Epithelial cell of proximal tubule (primary cell): ENCODE measurements around the gene PDE6H. TPM values are rescaled to one million over a fixed set of nuclear protein-coding genes. Genes with fewer than 3 reads are reported as not detected.

ENCODE experiments used
- DNase-seq: peaks from one replicate; pipeline ENCODE4 v3.0.0-alpha.2; 2011; ENCODE audit warnings: low read depth
- H3K4me3 ChIP-seq: 2 replicates; pipeline ENCODE4 v1.5.1; 2011; ENCODE audit warnings: low read depth, mild to moderate bottlenecking, low read length
- CTCF ChIP-seq: conservative IDR thresholded peaks from 2 replicates; pipeline ENCODE4 v1.5.1; 2012; ENCODE audit warnings: low read depth, mild to moderate bottlenecking, low read length
- total RNA-seq: library from RNA; depleted of rRNA; stranded (reverse); fragments of >200 nt; gene quantifications from 2 replicates; pipeline ENCODE4 v1.2.3, GENCODE V29; 2015

PDE6H gene
- total RNA-seq, 1 donor from 2014 or later, result not detected

DNA sequence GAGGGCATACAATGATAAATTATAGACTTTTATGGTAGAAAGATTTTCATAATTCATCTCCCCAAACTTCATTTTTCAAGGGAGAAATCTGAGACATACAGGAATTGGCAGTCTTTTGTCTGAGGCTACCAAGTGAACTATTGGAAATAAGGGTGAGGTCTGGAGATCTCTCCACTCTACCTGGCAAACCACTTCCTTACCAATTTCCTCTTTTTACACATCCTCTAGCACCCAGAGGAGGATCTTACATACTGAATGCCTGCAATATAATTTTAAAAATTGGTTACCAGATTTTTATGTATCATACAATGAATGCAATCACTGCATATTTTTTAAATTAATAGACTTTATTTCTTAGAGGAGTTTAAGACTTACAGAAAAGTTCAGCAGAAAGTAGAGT lies 6.6 kb downstream of the PDE6H start:
- H3K4me3 ChIP-seq, result no peak overlapping the region
- DNase-seq, result no peak
- no peak for TF ChIP-seq CTCF

- H3K4me3 ChIP-seq, result no peak overlapping the region
- no peak for TF ChIP-seq CTCF
- no peak for DNase-seq
These were observed 8.2 kb downstream of the PDE6H start for GRCh38 chr12:14981049-14981448.

GRCh38 chr12:14982562-14982961 lies 9.7 kb downstream of the PDE6H start:
- no peak for TF ChIP-seq CTCF
- H3K4me3 ChIP-seq, result no peak overlapping the region
- no peak for DNase-seq

DNA sequence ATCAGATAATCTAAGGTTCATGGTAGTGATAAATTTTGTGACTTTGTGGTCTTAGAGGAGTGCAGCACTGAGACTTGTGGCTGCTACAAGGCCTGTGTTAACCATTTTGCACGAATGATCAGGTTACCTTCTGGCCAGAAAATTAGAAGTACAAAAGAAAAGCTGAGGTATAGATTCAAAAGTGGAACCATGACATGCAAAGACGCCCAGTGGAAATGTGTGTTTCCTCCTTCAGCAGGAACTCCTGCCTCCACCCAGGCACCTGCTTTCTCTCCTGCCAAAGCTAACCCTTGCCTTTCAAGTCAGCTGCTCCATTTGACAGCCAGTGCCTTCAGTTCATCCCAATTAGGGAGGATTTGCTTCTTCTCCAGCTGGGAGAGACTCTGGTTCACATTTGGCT lies 10.1 kb downstream of the PDE6H start:
- no peak overlapping the region for H3K4me3 ChIP-seq
- no peak for TF ChIP-seq CTCF
- no peak for DNase-seq

DNA sequence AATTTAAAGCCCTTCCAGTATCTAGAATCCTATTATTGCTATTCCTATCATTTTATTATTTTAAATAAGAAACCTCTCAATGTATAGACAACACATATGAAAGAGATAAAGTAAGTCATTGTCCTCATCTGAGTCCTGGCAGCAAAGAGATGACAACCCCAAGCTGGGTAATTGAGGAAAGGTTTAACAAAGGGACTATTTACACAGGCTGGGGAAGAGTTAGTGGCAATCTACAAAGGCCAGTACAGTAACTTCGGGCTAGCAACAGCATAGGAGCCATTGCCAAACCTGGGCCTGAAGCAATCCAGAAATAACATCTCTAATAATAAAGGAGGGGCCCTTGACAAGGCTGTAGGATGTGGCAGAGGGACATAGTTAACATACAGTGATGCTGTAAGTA lies 11.2 kb downstream of the PDE6H start:
- DNase-seq, result no peak
- TF ChIP-seq CTCF, result no peak

GRCh38 chr12:14984766-14985285 lies 12.0 kb downstream of the PDE6H start:
- no peak for TF ChIP-seq CTCF
- DNase-seq, result no peak

More for the DNA sequence above, 11.2 kb downstream of the PDE6H start:
- no peak overlapping the region for H3K4me3 ChIP-seq

GRCh38 chr12:14986449-14986848 lies 13.6 kb downstream of the PDE6H start:
- H3K4me3 ChIP-seq, result no peak overlapping the region
- no peak for DNase-seq

More at GRCh38 chr12:14984766-14985285, 12.0 kb downstream of the PDE6H start:
- no peak overlapping the region for H3K4me3 ChIP-seq

More at GRCh38 chr12:14986449-14986848, 13.6 kb downstream of the PDE6H start:
- TF ChIP-seq CTCF, result peak; percentile 21
